GM12864 (cell line): ENCODE measurements around the gene NR0B2.

ENCODE experiments used
- DNase-seq: peaks from one replicate; pipeline ENCODE4 v3.0.0-alpha.2; 2011; ENCODE audit warnings: low read depth
- H3K4me3 ChIP-seq: 2 replicates; pipeline ENCODE4 v1.5.1; 2011; ENCODE audit warnings: mild to moderate bottlenecking, low read depth, low read length, control low read depth
- CTCF ChIP-seq: IDR thresholded peaks from 2 replicates; pipeline ENCODE4 v1.5.1; 2011; ENCODE audit warnings: low read depth, mild to moderate bottlenecking, moderate library complexity, low read length, control low read depth, inconsistent platforms; ENCODE audit errors: missing control alignments

The NR0B2 gene

GRCh38 chr1:26946270-26946669 lies 32.5 kb upstream of the NR0B2 start:
- DNase-seq = no peak
- TF ChIP-seq CTCF = no peak
- no peak overlapping the region for H3K4me3 ChIP-seq

- DNase-seq = no peak
- H3K4me3 ChIP-seq = no peak overlapping the region
- no peak for TF ChIP-seq CTCF
Observed at GRCh38 chr1:26945728-26946127, 32.0 kb upstream of the NR0B2 start.

GRCh38 chr1:26945138-26945537 lies 31.4 kb upstream of the NR0B2 start:
- no peak overlapping the region for H3K4me3 ChIP-seq
- DNase-seq = no peak
- no peak for TF ChIP-seq CTCF

GRCh38 chr1:26942656-26943055 lies 28.9 kb upstream of the NR0B2 start:
- no peak for DNase-seq
- no peak for TF ChIP-seq CTCF
- H3K4me3 ChIP-seq = no peak overlapping the region

- TF ChIP-seq CTCF = no peak
- no peak overlapping the region for H3K4me3 ChIP-seq
- DNase-seq = no peak
Observed at GRCh38 chr1:26941311-26941710, 27.5 kb upstream of the NR0B2 start.

GRCh38 chr1:26938659-26939025 lies 24.9 kb upstream of the NR0B2 start:
- no peak for DNase-seq
- TF ChIP-seq CTCF = no peak
- H3K4me3 ChIP-seq = no peak overlapping the region

- no peak overlapping the region for H3K4me3 ChIP-seq
- TF ChIP-seq CTCF = no peak
- DNase-seq = no peak
Observed at GRCh38 chr1:26938004-26938658, 24.4 kb upstream of the NR0B2 start.
